SIG-M5 treated with dmso at 0.1 percent for 504 hours (cell line): ENCODE data around the gene NPAS2.

Source experiments
- DNase-seq: peaks from one replicate; lab custom pipeline; 2025; ENCODE audit not compliant: unreplicated experiment; lab: John Stamatoyannopoulos, UW

Gene NPAS2

GRCh38 chr2:100793220-100793619 lies 26.7 kb upstream of the NPAS2 start:
- DNase-seq = no peak

DNA sequence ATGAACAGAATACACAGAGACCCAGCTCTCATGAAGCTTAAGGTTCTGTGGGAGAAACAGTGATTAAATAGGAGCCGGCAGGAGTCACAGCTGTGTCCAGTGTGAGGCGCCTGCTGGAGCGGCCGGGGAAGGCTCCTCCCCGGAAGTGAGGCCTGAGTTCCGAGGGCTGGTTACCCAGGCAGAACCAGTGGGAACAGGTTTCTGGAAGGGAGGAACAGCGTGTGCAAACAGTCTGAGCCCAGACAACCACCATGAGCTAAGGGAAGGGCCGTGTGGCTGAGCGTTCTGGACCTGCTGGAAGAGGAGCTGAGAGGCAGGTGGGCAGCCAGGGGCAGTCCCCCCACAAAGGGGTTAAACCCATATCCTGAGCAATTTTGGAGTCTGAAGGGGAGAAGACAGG lies 26.0 kb upstream of the NPAS2 start:
- DNase-seq = no peak

DNA sequence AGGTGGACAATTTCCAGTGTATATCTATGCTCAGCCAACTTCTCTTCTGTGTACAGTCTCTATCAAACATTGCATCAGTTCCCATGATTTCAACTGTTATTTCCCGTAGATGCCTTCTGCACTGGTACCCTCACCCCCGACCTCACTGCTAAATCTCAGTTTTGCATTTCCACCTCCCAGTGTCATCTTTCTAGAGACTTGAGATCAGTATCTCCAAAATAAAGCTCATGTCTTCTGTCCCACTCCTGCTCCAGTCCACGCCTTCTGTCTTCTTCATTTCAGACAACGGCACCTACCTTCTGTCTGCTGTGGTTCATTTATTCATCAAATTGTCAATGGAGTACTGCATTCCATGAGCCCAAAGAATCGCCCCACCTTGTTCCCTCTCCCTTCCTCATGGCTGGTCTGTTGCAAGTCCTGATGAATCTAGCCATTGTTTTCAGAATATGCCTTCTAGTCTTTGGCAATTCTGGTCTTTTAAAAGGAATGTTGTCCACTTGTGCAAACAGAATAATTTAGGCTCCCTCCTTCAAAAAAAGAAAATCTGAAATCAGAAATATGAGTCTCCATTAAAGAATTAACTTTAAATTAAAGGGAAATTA lies 23.3 kb upstream of the NPAS2 start:
- DNase-seq = no peak

GRCh38 chr2:100799686-100800085 lies 20.3 kb upstream of the NPAS2 start:
- no peak for DNase-seq

DNA sequence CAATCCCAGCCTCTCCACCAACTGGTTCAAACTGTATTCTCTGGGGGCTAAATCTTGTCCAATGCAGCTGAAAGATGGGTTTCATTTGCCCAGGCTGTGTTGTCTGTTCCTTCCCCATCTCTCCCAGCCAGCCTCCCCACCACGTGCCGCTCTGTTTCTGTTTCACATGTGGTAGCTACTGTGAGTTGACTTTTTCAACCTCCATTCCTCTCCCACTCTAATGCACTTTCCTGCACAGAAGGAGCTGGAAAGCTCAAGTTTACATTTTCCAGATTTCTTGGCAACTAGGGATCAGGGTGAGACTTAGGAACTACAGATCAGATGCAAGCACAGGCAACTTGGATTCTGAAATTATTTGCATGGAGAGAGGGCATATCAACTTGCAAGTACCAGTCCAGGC lies 19.0 kb upstream of the NPAS2 start:
- no peak for DNase-seq

DNA sequence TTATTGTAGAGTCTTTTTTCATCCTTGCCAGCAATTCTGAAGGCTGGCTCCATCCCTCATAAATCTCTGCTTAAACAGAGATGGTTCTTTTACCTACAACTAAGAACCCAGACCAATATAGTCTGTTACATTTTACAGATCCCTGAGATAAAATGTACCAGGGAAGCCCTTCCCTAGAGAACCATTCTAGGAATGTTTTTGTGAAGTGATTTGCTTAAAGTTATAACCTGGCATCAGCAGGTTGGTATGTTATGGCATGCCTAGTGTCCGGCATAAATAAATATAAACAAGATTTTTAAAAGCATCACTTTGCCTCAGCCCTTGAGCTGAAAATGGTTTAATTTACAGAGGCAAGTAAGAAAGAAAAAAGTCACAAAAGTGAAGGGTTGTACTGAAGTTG lies 18.5 kb upstream of the NPAS2 start:
- no peak for DNase-seq

GRCh38 chr2:100802066-100802465 lies 17.9 kb upstream of the NPAS2 start:
- DNase-seq = no peak

DNA sequence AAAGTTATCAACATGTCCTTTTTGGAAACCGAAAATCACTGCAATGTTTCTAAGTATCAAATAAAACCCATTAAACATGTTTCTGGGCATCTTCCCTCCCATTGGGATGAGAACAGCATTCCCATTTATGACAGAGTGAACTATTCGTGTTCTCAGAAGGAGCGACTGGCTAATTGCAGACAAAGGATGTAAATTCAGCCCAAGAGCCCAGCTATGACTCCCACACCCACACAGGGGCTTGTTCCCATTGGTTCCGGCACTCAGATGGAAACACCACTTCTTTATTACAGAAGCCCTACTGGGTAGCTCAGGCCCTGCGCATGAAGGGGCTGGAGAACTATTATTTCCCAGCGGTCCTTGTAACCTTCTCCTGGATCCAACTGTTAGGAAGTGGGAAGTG lies 16.6 kb upstream of the NPAS2 start:
- no peak for DNase-seq

- DNase-seq = no peak
Observed at GRCh38 chr2:100806550-100806949, 13.4 kb upstream of the NPAS2 start.

- no peak for DNase-seq
Observed at GRCh38 chr2:100807707-100808106, 12.2 kb upstream of the NPAS2 start.

GRCh38 chr2:100808582-100808981 lies 11.4 kb upstream of the NPAS2 start:
- DNase-seq = no peak

GRCh38 chr2:100809506-100809905 lies 10.4 kb upstream of the NPAS2 start:
- DNase-seq = no peak

- no peak for DNase-seq
Observed at GRCh38 chr2:100810603-100811145, 9.3 kb upstream of the NPAS2 start.

DNA sequence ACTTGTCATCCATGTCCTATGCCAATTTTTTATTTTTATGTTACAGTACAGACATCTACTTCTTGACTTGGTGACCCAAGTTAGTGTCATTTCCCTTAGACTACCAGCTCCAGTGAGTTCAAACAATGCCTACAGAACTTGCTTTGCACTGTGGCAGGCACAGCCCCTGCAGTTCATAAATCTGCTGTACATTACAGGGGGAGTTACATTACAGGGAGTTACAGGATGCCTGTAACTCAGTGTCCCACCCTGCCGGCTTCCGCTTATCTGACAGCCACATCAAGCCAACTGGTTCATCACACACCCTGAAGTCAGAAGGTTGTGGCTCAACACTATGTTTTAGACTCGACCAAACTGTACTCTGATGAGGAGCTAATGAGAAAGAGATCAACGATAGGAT lies 7.8 kb upstream of the NPAS2 start:
- no peak for DNase-seq

GRCh38 chr2:100812573-100812972 lies 7.4 kb upstream of the NPAS2 start:
- no peak for DNase-seq

- no peak for DNase-seq
Observed at GRCh38 chr2:100813527-100813926, 6.4 kb upstream of the NPAS2 start.

- no peak for DNase-seq
Observed at GRCh38 chr2:100814043-100814442, 5.9 kb upstream of the NPAS2 start.

GRCh38 chr2:100814453-100814852 lies 5.5 kb upstream of the NPAS2 start:
- DNase-seq = no peak

DNA sequence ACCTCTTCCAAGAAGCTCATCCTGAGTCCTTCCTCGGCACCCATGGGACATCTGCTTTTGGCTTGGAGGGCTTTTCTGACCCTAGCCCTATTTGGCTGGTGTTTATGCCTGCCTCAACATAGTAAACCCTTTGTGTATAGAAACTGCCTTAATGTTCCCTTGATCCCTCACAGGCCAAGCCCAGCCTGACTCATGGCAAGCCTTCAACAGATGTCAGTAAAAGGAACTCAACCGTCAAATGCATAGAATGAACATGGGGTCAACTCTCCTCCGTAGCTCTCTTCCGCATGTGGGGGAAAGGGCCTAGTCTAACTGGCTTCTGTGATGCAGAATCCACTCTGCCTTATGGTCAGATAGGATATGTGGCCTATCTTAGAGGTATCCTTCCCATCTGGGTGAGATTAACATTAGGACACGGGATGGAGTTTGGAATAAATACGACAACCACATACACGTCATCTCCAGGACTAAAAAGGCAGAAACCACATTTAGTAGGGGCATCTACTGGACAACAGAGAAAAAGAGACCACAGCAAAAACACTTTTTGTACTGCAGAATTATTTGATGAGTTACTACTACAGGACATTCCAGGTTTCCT lies 2.5 kb upstream of the NPAS2 start:
- DNase-seq = no peak

- DNase-seq = no peak
Observed at GRCh38 chr2:100818003-100818605, 1.8 kb upstream of the NPAS2 start.

DNA sequence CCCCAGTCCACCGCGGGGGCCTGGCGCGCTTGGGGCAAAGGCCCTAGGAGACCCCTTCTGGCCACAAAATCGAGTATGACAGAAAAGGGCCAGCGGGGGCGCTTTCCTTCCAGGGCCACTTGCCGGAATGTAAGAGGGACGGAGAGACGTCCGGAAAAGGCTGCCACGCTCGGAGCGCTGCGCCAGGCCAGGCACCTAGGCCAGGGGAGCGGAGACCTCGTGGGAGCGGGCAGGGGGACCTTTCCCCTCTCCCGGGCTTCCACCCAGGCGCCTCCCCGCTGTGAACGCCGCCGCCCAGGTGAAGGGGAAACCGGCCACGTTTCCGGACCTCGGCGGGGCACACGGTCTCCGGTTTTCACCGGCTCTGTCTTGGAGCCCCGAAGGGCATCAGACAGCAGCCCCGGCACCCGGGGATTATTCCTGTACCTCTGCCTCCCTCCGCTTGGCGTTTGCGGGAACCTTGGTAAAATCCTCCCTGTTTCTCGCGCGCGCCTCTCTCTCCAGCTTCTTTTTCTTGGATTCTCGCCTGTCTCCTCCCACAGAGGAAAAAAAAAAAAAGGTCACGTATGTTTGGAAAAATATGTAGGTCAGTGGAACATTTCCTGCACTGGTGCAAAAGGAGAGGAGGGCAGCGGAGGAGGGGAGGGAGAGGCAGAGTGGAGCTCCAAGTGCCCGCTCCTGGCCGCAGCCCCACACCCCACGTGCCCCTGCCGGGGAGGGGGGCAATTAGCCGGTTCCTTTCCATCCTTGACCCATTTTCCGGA lies 1.2 kb upstream of the NPAS2 start:
- no peak for DNase-seq

GRCh38 chr2:100820273-100820522 lies 259 bp downstream of the NPAS2 start:
- DNase-seq = no peak
